Large intestine (tissue), 3 donors: ENCODE measurements around the gene TMEM131L. TPM values are rescaled to one million over a fixed set of nuclear protein-coding genes. Genes with fewer than 3 reads are reported as not detected.
A peak's percentile ranks its signal among the peaks of the same experiment; 100 is the strongest.

Experiments
- DNase-seq, 2 donors: peaks; one replicate each; pipeline versions ENCODE4 v3.0.0 to v3.0.0-alpha.2; 2013
- H3K27ac ChIP-seq: one replicate; pipeline ENCODE4 v1.5.1; 2013; ENCODE audit warnings: low read length
- H3K27me3 ChIP-seq: 2 replicates; pipeline ENCODE4 v1.6.1; 2013; ENCODE audit warnings: low read length; ENCODE audit not compliant: control insufficient read depth, insufficient read depth
- H3K36me3 ChIP-seq: 2 replicates; pipeline ENCODE4 v1.6.1; 2013; ENCODE audit warnings: low read length; ENCODE audit not compliant: control insufficient read depth, insufficient read depth
- H3K4me1 ChIP-seq: one replicate; pipeline ENCODE4 v1.6.1; 2013; ENCODE audit warnings: low read length; ENCODE audit not compliant: control insufficient read depth, insufficient read depth
- H3K4me3 ChIP-seq: one replicate; pipeline ENCODE4 v1.5.1; 2013; ENCODE audit warnings: low read length
- H3K9me3 ChIP-seq: one replicate; pipeline ENCODE4 v1.6.1; 2013; ENCODE audit warnings: mild to moderate bottlenecking, low read depth, low read length, moderate library complexity; ENCODE audit not compliant: control insufficient read depth
- WGBS: methylation state at CpG from one replicate; pipeline ENCODE4 v1.1.5; 2013; ENCODE audit warnings: low lambda C conversion rate; ENCODE audit not compliant: insufficient coverage; 5-methylcytosine and 5-hydroxymethylcytosine counted together
- polyA plus RNA-seq: library from polyadenylated mRNA; unstranded; fragments of 120-200 nt; gene quantifications from one replicate; pipeline ENCODE4 v1.2.1, GENCODE V29; 2013

Gene TMEM131L
- polyA plus RNA-seq, 1 donor: 10.8 TPM

DNA sequence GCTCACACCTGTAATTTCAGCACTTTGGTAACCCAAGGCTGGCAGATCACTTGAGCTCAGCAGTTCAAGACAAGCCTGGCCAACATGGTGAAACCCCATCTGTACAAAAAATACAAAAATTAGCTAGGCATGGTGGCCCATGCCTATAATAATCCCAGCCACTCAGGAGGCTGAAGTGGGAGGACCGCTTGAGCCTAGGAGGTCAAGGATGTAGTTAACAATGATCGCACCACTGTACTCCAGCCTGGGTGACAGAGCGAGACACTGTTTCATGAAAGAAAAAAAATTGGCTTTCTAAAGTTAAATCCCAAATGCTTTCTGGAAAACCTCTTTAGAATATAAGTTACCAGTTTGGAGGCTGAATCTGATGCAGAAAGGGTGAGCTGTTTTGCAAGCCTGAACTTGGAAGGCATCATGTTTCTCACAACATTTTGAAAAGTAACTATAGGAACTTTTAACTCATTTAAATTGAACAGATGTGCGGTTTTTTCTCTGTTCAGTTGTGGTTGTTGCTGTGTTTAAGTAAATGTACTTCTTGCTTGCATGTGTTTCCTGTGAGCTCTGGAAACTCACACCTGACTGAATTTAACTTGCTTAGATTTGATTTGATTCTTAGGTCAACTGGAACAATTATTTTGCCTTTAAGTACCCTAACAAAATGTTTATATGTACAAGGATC, 39.8 kb upstream of the TMEM131L start:
- H3K27me3 ChIP-seq: no peaks in the 10 kb centered on the region
- no peak overlapping the region for H3K27ac ChIP-seq
- H3K36me3 ChIP-seq: no peaks in the 10 kb centered on the region
- WGBS: 83% methylated on average over 1 of the region's 4 CpGs
- no peak for DNase-seq
- no peaks in the 10 kb centered on the region for H3K4me1 ChIP-seq
- no peak overlapping the region for H3K4me3 ChIP-seq
- H3K9me3 ChIP-seq: no peaks in the 10 kb centered on the region

DNA sequence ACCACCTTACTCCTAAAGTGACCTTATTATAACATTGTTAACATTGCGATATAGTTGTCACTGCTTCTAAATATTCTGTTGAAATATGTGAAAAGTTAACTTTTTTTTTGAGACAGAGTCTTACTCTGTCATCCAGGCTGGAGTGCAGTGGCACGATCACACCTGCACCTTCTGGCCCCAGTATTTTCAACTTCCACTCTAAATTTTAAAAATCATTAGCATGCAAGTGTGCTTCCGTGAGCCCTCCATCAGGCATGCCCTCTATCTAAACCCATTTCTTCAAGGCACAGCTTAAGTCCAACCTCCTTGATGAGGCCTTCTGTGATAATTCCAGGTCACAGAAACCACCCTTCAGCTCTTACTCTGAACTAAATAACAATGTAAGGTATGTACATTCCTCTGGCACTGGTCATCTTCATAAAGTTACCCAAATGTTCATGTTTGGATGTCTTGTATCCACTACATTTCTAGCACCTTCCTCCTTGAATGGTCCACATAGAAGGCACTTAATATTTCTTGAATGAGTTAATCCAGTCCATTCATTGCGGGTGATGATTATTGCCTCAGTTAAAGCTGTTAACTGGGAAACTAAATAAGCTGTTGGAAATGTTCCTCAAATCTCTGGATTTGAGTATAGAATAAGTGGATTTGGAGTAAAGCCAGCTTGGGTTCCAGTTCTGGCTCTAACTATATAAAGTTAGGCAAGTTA, 38.6 kb upstream of the TMEM131L start:
- DNase-seq: no peak
- H3K4me3 ChIP-seq: no peak overlapping the region
- no peak overlapping the region for H3K27ac ChIP-seq
- no peaks in the 10 kb centered on the region for H3K4me1 ChIP-seq
- H3K27me3 ChIP-seq: no peaks in the 10 kb centered on the region
- H3K9me3 ChIP-seq: no peaks in the 10 kb centered on the region
- no peaks in the 10 kb centered on the region for H3K36me3 ChIP-seq
- no CpG with 5 or more reads among the region's 4 CpGs for WGBS

DNA sequence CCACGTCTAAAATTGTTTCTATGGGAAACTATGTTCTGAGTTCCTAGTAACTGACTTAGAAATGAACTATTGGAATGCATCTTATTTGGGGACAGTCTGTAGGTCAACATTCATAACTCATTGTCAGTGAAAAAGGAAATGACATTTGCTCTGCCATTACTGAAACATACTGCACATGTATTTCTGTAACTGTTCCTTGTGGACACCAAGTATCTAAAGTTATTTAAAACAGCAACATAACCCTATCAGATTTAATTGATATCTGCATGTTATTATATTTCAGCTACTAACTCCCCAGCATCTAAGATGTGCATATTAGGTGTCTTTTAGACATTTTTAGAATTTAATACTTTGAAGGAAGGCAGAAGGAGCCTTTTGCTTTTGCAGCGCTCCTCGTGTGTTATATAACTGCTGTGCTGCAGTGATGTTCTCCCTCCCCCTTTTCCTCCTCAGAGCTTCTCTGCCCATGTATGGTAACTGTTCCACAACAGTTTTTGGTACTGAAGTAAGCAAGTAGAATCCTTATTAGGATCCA, 37.2 kb upstream of the TMEM131L start:
- no peaks in the 10 kb centered on the region for H3K27me3 ChIP-seq
- no peaks in the 10 kb centered on the region for H3K9me3 ChIP-seq
- no peak overlapping the region for H3K4me3 ChIP-seq
- DNase-seq: no peak
- 80% methylated on average over 1 of the region's 3 CpGs for WGBS
- no peaks in the 10 kb centered on the region for H3K36me3 ChIP-seq
- no peaks in the 10 kb centered on the region for H3K4me1 ChIP-seq
- no peak overlapping the region for H3K27ac ChIP-seq

DNA sequence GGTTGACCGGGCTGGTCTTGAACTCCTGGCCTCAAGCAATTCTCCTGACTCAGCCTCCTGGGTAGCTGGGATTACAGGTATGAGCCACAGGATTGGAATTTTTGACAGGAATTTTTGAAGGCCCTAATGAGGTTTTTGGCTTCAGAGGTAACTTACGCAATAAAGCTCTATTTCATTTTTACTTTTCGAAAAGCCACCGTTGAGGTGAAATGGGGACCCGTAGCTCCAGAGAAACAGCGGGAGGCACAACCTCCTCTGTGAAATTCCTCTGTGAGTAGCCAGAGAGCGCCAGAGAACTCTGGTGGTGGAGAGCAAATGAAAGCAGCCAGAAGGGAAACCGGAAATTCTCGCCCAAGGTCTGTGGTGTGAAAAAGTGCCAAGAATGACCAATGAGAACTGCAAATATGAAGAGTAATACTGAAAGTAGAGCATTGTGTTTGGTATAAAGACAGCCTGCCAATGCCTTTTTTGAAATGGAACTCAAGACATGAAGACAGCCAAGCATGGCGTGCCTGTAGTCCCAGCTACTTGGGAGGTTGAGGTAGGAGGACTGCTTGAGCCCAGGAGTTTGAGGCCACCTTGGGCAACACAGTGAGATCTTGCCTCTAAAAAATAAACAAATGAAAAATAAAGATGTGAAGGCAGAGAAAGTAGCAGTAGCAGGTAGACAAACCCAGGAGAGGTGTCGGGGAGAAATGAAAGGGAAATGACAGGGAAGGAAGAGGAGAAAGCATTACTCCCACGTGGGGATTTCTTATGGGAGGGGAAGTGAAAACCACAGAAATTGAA, 33.0 kb upstream of the TMEM131L start:
- 89% methylated on average over 1 of the region's 12 CpGs for WGBS
- H3K4me3 ChIP-seq: no peak overlapping the region

DNA sequence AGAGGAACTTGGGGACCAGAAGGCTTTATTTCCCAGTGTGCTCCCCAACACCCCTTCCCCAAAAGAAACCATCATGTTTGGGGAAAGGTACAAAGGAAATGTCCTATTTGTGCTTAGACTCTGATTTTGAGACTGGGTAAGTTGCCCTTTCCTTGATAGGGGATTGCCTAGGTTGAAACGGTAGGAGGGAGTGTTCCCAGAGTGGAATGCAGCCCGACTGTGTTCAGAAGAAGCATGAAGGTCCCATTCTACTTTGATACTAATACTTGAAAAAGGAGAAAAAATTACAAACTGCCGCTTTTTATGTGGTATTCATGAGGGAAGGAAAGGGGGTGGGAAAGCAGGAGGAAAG, 32.4 kb upstream of the TMEM131L start:
- no CpG with 5 or more reads among the region's 3 CpGs for WGBS
- no peak for DNase-seq
- H3K27ac ChIP-seq: no peak overlapping the region

More for the DNA sequence above, 33.0 kb upstream of the TMEM131L start:
- DNase-seq: peak; percentile 31 to 52
- H3K27ac ChIP-seq: no peak overlapping the region
- H3K36me3 ChIP-seq: no peaks in the 10 kb centered on the region
- H3K4me1 ChIP-seq: no peaks in the 10 kb centered on the region
- no peaks in the 10 kb centered on the region for H3K9me3 ChIP-seq
- no peaks in the 10 kb centered on the region for H3K27me3 ChIP-seq

DNA sequence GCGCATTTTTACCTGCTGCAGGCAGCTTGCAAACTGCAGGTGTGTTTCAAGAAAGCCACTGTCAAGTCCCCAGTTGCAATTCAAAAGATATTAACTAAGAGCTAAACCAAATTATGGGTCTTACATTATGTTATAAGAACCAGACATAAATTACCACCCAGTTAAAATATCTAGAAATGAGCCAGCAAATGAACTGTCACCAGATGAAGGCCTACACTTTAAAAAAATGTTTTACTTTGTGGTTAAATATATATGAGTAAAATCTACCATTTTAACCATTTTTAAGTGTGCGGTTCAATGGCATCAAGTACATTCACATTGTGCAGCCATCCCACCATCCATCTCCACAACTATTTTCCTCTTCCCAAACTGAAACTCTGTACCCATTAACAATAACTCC, 32.0 kb upstream of the TMEM131L start:
- no peak for DNase-seq
- Histone ChIP-seq H3K4me1 (no peaks in the 10 kb centered on the region), H3K27ac (no peak overlapping the region), H3K4me3 (no peak overlapping the region), H3K9me3 (no peaks in the 10 kb centered on the region), H3K36me3 (no peaks in the 10 kb centered on the region), H3K27me3 (no peaks in the 10 kb centered on the region)
- no CpG with 5 or more reads among the region's 2 CpGs for WGBS

More for the DNA sequence above, 32.4 kb upstream of the TMEM131L start:
- Histone ChIP-seq H3K36me3 (no peaks in the 10 kb centered on the region), H3K4me1 (no peaks in the 10 kb centered on the region), H3K4me3 (no peak overlapping the region), H3K9me3 (no peaks in the 10 kb centered on the region), H3K27me3 (no peaks in the 10 kb centered on the region)

DNA sequence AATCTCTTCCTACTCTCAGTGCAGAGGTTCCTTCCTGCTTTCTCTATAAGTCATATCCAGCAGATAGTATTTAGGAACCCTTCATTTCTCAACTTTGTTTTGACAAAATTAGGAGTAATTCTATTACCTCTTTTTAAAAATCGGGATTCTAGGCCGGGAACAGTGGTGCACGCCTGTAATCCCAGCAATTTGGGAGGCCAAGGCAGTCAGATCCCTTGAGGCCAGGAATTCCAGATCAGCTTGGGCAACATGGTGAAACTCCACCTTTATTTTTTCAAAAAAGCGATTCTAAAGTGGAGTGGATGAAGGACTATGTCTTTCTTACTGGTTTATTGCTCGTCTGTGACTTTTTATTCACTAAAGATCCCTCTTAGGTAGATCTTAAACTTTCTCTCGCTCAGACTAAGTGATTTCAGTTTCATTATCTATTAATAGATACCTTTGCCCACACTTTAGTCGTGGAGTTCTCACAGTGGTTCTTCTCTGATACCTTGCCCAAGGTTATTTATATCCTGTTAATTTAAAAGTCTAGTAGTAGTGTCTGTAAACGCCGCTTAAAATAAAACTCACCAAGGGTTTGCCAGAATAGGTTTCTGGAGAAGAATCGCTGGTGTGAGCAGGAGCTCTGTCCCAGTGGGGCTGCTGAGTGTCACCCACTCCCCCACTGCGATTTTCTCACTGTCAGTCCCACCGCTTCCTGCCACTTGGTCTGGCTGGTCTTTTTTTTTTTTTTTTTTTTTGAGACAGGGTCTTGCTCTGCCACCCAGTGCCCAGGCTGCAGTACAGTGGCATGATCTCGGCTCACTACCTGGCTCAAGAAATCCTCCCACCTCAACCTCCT, 27.0 kb upstream of the TMEM131L start:
- Histone ChIP-seq H3K27me3 (no peaks in the 10 kb centered on the region), H3K9me3 (no peaks in the 10 kb centered on the region), H3K4me1 (no peaks in the 10 kb centered on the region), H3K4me3 (no peak overlapping the region), H3K27ac (no peak overlapping the region), H3K36me3 (no peaks in the 10 kb centered on the region)
- WGBS: 76% methylated on average over 4 of the region's 13 CpGs
- DNase-seq: no peak

DNA sequence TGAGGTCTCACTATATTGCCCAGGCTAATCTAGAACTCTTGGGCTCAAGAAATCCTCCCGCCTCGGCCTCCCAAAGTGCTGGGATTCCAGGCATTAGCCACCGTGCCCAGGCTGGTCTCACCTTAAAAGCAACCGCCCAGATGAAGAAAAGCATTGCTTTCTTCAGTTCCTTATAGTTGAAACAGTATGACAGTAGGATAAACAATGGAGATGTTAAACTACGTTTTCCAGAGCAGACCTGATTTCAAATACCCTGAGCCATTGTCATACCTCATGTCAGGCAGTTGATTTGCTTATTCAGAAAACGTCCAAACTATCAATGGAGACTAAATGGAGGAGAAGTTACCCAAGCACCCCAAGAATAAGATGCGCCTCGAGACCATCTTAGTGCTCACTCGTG, 26.3 kb upstream of the TMEM131L start:
- Histone ChIP-seq H3K4me3 (no peak overlapping the region), H3K4me1 (no peaks in the 10 kb centered on the region), H3K27me3 (no peaks in the 10 kb centered on the region), H3K36me3 (no peaks in the 10 kb centered on the region), H3K27ac (no peak overlapping the region), H3K9me3 (no peaks in the 10 kb centered on the region)
- WGBS: 67% methylated on average over 2 of the region's 9 CpGs
- DNase-seq: no peak

DNA sequence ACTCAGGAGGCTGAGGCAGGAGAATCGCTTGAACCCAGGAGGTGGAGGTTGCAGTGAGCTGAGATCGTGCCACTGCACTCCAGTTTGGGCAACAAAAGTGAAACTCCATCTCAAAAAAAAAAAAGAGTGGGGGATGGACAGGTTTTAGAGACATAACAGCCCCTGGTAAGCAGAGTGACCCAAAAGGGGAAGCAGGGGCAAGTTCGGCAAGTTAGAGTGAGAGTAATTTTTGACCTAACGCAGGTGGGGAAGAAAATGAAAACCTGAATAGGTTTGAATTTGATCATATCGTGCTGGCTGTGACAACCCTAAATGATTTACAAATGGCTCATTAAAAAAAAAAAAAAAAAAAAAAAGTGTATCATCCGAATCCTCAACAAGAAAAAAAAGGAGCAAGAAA, 25.7 kb upstream of the TMEM131L start:
- DNase-seq: no peak

More for the DNA sequence above, 25.7 kb upstream of the TMEM131L start:
- no peaks in the 10 kb centered on the region for H3K4me1 ChIP-seq
- no peaks in the 10 kb centered on the region for H3K36me3 ChIP-seq
- no peak overlapping the region for H3K4me3 ChIP-seq
- H3K27ac ChIP-seq: no peak overlapping the region
- H3K9me3 ChIP-seq: no peaks in the 10 kb centered on the region
- 100% methylated on average over 3 of the region's 6 CpGs for WGBS
- no peaks in the 10 kb centered on the region for H3K27me3 ChIP-seq
